Forelimb muscle (tissue), 1 donor: ENCODE measurements around the gene ACAP2. TPM values are rescaled to one million over a fixed set of nuclear protein-coding genes. Genes with fewer than 3 reads are reported as not detected.
"Not testable (repeated sequence)": the region's sequence is repeated elsewhere in the genome, so short reads cannot be mapped to it uniquely, and the experiment has no call there.

Source experiments
- DNase-seq: peaks from one replicate; pipeline ENCODE4 v3.0.0-alpha.2; 2013; ENCODE audit warnings: low read depth
- polyA plus RNA-seq: library from polyadenylated mRNA; unstranded; fragments of 120-200 nt; gene quantifications from one replicate; pipeline ENCODE4 v1.2.1, GENCODE V29; 2013; ENCODE audit not compliant: insufficient read length

The ACAP2 gene
- polyA plus RNA-seq, 1 donor = 17.8 TPM

DNA sequence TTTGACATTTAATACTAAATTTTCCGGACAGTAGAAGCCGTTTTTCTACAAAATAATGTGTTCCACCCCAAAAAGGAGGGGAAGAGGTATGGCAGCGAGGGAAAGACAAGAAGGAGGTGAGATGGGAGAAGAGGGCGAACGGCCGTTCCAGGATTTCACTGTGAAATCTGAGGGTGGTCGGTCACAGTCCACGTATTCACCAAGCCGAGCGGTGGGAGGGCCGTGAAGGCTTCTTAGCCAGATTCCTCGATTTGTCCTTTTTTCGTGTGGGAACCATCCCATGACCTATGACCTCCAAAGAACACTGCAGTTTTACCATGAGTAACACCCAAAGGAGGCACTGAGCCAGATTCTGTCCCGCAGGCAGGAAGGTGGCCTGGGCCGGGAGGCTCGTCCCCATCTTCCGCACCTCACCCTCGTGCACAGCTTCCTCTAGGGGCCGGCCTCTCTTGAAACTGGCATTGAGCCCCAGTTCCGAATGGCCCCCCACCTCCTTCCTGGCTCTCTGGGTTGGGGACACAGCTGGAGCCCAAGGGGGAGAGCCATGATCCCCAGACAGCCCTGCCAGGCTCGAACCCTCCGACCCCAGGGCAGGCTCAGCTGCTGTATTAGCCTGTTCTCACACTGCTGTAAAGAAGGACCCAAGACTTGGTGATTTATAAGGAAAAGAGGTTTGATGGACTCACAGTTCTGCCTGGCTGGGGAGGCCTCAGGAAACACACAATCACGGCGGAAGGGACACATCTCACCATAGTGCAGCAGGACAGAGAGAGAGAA lies 195.5 kb downstream of the ACAP2 start:
- DNase-seq = no peak

DNA sequence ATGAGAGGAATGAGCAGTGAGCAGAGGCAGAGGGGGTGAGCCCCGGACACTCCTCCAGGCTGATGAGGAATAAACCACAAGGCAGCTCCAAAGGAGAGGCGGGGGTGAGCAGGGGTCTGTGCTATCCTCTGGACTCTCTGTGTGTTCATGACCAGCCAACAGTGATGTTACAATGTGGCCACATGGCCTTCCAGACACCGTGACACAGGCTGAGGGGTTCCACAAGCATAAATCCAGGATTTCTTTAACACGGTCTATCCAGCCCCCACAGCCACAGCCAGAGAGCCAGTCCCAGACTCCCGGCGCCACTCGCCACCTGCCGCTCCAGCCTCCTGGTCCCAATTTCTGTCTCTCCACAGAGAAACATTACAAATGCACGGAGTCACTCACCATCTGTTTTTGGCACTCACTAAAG lies 196.2 kb downstream of the ACAP2 start:
- no peak for DNase-seq

DNA sequence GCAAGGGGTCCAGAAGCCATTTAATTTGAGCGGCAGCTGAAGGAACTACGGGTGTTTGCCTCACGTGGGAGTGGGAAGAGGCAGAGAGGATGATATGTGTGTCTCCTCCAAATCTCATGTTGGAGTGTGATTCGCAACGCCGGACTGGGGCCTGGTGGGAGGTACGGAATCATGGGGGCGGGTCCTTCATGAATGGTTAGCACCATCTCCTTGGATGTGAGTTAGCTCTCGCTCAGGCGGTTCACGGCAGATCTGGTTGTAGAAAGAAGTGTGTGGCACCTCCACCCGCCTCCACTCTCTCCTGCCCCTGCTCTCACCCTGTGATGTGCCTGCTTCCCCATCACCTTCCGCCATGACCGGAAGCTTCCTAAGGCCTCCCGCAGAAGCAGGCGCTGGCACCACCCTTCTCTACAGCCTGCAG lies 197.3 kb downstream of the ACAP2 start:
- DNase-seq = no peak

DNA sequence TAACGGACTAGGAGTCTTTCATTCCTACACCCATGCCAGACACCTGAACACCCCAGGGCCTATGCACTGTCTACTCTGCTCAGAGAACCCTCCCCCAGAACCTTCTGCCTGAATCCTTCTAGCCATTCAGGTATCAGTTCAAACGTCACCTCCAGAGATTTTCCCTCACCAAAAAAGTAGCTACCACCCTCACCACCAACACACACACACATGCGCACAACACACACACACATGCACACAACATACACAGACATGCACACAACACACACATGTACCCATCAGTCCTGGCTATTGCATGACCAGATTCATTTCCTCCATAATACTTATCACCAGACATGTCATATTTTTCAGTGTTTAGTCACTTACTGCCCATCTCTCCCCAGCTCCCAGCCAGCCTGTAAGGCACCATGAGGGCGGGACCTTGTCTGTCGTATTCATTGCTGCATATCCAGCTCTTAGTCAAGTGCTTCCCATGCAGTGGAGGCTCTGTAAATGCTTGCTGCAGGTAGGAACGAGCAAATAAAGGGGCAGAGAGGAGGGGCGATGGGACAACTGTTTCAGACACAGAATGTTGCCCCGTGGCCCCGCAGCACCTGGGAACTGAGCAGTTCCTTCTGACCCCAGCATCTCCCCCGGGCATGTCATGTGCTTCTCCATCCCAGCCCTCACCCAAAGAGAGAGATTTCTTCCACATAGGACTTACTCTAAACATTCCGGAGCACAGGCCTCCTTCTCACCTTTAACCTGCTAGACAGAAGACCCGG lies 201.0 kb downstream of the ACAP2 start:
- DNase-seq = no peak

DNA sequence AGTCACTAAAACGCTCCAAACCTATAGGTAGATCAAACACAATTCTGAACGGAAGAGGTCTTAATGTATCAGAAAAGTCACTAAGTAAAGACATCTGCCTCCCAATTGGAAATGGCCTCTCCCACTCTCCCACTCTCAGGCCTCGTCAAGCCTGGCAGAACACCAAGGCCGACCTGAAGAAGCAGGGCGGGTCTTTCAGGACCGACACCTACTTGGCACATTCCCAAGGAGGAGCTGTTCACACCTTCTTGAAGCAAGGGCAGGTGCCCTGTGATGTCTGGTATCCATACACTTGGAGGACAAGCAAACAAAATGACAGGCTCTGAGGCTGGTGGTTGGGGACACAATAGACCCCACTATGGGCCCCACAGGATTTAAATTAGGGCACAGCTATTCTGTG lies 201.9 kb downstream of the ACAP2 start:
- DNase-seq = no peak

DNA sequence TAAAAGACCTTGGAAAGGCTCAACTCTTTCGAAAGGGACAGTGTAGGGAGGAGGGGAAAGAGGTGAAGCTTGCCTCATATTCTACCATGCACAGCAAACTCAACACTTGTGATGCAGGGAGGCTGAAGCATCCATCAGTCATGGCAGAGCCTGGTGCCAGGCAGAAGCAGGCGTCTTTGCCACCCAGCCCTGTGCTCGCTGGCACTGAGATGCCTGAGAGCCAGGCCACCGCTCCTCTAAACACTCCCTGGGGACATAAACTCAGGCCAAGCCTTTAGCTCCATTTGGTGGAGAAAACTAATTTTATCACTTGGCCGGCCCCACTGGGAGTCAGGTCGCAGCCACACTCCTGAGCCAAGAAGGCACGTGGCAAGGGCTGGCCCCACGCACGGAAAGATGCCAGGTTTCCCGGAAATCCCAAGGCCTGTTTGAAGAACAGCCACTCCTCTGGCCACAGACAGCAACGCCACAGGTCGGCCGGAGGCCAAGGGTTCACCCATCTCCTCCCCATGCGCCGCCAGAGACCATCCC lies 202.6 kb downstream of the ACAP2 start:
- no peak for DNase-seq

DNA sequence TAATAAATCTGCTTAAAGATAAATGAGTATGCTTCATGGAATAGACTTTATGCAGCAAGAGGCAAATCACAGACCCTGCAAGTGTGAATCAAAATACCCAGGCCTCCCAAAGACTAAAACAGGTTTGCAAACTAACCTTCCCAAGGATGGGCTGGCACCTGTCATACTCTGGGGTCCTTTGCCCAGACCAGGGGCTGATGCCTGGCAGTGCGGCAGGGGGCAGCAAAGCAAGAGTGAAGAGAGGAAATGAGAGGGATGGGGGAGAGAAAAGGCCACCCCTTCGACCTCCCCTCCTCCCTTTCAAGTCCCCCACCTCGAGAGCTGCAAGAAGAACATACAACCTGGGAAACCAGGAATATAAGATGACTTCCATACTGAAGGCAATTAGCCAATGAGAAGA lies 203.7 kb downstream of the ACAP2 start:
- DNase-seq = no peak

DNA sequence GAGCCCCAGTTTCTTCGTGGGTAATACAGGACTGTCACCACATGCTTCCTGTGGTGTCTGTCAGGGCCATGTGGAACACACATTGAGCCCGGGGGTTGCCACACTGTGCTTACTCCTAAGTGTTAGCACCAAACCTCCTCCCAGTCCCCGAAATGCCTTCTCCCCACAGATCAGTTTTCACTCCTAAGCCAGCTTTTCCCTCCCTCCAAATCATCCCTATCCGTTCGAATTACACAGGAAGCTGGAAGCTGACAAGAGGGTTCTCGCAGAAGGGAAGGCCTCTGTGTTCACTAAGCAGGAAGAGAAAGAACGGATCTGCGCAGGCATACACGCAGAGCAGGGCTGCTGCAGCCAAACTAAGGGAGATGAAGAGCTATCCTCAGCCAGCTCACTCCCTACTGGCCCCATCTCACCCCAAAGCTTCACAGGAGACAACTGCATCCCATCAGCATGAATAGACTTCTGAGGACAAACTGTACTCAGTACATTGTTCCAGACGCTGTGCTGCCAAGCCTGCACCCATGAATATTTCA lies 204.2 kb downstream of the ACAP2 start:
- DNase-seq = no peak

DNA sequence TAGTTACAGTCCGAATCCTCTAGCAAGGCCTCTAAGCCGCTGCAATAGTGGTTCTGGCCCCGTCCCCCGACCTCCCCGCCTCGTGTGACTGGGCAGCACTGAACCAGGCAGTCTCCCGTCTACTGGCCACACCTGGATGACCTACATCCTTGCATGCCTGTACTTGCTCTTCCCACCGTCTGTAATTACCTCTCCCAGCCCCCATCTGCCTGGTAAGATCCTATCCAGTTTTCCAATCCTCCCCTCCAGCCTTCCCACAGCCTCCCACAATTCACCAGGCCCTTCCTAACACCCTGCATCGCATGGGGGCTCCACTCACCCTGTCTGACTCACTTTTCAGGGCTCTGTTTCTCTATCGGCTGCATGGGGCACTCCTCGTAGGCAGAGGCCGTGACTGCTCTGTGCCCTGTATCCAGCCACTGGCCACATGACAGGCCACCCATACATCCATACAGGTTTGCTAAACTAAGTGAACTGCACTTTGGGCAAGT lies 204.7 kb downstream of the ACAP2 start:
- DNase-seq = no peak

DNA sequence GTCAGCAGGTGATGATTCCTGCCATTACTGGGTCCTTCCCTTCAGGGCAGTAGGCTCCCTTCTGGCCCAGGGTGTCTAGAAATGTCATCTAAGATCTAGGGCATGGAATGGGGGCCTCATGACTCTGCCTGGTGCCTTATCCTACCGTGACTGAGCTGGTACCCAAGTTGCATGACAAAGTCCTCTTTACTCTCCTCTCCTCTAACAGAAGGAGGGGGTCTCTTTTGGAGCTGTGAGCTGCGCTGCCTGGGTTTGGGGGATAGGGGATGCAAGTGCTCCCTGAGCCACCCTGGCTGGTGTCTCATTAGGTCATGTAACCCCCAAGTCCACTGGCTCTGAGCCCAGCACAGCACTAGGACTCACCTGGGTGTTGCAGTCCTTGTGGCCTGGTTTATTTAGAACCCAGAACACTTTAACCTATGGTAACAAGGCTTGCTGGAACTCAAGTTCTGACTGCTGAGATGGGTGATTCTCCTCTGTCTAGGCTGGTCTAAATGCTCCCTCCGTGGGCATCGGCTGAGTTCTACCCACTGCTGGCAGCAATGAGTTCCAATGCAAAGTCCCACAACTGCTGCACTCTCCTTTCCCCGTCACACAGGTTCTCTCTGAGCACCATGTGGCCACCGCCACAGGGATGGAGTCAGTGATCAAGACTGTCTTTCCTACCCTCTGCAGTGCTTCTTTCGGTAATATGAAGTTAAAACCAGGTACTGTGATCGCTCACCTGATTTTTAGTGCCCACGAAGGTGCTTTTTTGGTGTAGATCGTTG lies 205.8 kb downstream of the ACAP2 start:
- no peak for DNase-seq

DNA sequence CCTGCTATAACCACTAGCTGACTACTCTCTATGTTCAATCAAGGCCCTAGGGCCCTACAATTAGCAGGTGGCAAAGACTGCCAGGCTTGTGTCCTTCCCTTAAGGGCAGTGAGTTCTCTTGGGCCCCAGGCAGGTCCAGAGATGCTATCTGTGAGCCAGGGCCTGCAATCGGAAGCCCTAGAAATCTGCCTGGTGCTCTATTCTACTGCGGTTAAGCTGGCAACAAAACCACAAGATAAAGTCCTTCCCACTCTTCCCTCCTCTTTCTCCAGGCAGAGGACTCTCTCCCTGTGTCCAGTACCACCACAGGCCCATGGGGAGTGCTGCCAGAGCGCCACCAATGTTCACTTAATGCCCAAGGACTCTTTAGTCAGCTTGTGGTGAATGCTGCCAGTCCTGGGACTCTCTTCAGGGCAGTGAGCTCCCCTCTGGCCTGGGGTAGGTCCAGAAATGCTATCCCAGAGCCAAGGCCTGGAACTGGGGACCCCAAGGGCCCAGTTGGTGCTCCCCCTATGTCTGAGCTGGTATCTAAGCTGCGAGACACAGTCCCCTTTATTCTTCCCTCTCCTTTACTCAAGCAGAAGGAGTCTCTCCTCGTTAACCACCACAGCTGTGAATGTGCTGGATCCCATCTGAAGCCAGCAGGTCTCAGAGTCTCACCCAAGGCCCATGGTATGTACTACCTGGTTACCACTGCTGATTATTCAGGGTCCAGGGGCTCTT lies 206.6 kb downstream of the ACAP2 start:
- no peak for DNase-seq

DNA sequence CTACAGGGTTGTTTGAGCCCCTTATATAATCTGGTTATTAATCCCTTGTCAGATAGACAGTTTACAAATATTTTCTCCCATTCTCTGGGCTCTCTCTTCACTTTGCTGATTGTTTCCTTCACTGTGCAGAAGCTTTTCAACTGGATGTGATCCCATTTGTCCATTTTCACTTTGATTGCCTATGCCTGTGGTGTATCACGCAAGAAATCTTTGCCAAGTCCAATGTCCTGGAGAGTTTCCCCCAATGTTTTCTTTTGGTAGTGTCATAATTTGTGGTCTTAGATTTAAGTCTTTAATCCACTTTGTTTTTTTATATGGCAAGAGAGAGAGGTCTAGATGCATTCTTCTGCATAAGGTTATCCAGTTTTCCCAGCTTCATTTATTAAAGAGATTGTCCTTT lies 212.6 kb downstream of the ACAP2 start:
- DNase-seq = no peak

DNA sequence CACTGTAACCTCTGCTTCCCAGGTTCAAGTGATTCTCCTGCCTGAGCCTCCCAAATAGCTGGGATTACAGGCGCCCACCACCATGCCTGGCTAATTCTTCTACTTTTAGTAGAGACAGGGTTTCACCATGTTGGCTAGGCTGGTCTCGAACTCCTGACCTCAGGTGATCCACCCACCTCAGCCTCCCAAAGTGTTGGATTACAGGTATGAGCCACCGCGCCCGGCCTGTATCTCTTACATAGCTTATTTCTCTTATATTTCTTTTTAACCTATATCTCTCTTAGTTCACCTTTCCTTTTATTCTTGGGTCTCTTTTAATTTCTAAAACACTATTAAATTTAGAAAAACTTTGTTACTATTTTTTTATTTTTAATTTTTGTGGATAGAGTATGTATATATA lies 213.9 kb downstream of the ACAP2 start:
- DNase-seq = not testable (repeated sequence)

DNA sequence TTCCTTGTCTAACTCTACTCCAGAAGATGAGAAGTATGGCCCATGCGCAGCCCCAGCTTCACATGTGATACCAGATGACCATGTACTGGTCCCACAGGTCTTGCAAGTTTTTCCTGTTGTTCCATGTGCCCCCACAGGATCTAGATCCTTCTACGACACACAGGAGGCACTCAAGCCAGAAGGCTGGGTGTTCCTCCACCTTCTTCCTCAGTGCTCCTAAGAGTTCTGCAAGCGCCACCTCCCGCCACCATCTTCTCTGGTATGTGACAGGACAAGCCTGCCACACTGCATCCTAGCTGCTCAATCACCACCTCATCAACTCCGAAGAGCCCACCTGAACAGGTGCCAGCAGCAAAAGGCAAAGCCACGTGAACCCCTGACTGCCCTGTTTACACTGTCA lies 214.9 kb downstream of the ACAP2 start:
- DNase-seq = no peak

DNA sequence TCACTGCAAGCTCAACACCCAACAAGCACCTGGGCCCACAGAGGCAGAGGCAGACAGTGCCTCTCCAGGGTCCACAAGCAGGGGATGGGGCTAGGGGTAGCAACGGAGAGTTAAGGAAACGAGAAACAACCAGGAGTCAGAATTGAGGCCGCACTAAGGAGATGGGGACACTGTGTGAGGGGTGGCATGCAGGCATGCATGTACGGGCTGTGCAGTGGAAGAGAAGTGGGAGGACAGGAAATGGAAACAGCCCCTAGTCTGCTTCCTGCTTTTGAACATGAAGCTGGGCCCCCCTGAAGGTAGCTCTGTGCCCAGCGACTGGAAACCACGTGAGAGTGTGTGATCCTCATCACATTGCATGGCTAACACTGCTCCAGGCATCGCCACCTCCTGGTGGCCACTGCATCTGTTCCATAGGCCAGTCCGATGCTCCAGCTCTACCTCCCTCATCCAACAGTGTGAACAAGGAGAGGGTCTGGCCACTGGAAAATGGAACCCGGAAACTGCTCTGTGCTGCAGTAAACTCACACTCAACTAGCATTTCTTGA lies 215.8 kb downstream of the ACAP2 start:
- DNase-seq = no peak

DNA sequence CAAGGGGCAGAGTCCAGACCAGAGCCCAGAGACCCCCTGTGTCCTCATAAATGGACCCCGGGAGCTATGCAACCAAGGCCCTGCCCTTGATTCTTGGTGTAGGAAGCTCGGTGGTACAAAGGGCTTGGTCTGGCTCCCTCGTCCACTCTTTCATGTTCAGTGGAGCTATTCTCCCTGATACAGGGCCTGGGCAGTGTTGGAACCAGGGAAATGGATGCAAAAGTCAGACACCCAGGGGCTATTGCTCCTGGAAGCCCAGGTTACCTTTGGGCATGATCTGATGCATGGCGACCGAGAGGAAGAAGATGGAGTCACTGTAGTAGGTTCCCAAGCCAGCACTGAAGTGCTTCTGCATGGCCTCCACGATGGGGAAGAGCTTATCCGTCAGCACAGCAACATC lies 216.4 kb downstream of the ACAP2 start:
- no peak for DNase-seq

DNA sequence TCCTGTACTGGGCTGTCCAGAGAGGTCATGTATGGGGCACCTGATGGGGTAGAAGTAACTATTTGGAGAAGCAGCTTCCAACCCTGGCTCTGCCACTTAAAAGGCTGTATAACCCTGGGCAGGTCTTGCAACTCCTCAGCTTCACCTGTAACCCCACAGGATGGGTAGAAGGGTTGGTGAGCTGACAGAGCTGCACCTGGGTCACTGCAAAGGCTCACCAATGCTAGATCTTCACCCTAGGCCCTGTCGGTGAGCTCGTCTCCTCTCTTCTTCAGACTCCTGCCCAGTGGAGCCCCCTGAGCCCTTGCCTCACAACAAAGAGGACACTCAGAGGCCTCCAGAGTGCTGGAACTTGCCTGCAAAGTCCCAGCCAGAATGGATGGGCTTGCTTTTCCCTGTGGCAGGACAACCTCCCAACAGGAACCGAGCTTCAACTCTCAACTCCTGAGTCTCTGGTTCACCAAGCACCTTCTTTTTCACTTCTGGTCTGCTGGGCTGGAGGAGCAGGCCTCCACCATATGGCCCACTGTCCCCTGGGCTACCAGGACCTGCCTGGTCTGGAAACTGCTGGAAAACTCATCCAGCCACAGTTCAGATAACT lies 217.7 kb downstream of the ACAP2 start:
- no peak for DNase-seq
